Stimulated activated CD8-positive, alpha-beta memory T cell treated with anti-CD3 and anti-CD28 coated beads, Interleukin-4, amount 100 ng/mL, for 48 hours (primary cell): ENCODE data around the gene PPP1CC.

Experiments
- DNase-seq: peaks from one replicate; pipeline ENCODE4 v3.0.0-alpha.2; 2020

Gene PPP1CC

DNA sequence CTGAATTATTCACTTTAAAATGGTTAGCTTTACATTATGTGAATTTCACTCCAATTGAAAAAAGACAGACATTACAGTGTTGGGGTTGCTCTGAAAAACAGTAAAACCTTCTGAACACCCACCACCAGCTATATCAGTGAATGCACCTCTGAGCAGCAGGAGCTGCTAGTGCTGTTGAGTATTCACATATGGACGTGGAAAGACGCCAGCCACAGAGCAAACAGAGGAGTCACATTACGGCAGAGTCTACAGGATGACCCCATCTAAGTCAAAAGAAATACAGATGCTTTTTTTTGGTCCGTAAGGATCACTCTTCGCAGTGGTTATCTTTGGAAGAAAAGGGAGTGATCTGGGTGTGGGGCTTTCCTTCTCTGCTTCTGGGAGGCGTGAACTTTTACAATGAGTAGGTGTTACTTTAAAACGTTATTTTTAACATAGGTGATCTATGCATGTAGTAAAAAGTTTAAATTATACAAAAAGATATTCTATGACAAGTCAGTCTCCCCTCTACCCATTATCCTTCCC is 58.3 kb downstream of the PPP1CC start:
- no peak for DNase-seq

DNA sequence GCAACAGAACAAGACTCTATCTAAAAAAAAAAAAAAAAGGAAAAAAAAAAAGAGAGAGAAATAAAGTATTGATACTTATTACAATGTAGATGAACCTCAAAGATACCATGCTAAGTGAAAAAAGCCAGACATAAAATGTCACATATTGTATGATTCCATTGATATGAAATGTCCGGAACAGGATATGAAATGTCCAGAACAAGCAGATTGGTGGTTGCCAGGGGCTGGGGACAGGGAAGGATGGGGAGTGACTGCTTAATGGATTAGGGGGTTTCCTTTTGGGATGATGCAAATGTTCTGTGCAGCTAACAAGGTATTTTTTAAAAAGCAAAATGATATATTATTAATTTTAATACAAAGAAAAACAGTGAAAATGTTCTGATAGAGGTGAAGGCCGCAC is 58.8 kb downstream of the PPP1CC start:
- DNase-seq = no peak

DNA sequence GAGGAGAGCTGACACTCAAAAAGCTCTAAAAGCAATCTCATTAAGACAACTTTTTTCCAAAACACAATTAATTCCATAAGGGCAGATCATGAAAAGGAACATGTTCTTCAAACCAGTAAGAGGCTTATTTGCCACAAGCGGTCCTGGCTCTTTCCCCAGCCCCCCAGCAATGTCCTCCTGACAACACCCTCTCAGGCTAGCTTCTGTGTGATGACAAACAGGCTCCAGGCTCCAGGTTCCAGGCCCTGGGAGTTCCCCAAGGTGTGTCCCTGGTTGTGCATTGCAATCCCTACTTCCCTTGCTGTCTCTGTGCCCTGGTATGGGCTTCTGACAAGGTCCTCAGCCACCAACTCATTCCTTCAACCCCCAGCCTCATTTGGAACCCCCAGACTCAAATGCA is 62.7 kb downstream of the PPP1CC start:
- no peak for DNase-seq

DNA sequence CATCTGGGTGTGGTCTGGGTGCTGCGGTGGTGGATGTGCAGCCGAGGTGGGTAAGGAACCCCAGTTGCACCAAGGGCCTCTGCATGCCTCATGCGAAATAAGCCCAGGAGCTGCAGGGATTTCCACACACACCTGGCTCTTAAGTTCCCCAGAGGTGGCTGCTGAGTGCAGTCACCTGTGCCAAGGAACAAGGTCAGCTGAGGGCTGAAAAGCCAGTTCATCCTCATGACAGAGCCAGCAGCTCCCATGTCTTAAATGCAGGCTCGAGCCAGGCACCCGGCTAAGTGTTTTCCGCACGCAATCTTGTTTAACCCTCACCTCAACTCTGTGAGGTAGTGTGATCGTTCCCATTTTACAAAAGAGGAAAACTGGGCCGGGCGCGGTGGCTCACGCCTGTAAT is 63.5 kb downstream of the PPP1CC start:
- no peak for DNase-seq

DNA sequence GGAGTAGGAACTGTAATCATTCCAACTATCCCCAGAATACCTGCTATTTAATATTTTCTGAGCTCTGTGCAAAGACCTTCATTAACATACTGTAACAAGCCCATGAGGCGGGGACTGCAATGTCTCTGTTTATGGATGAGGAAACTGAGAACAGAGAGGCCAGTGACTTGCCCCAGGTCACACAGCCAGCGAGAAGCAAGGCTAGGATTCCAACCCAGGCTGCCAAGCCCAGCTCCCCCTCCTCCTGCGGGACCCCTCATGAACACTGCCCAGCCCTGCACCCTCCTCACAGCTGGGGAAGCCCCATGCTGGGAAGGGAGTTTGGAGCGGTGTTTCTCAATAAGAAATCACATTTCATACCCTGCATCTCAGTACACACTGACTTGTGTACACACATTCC is 64.7 kb downstream of the PPP1CC start:
- DNase-seq = no peak

DNA sequence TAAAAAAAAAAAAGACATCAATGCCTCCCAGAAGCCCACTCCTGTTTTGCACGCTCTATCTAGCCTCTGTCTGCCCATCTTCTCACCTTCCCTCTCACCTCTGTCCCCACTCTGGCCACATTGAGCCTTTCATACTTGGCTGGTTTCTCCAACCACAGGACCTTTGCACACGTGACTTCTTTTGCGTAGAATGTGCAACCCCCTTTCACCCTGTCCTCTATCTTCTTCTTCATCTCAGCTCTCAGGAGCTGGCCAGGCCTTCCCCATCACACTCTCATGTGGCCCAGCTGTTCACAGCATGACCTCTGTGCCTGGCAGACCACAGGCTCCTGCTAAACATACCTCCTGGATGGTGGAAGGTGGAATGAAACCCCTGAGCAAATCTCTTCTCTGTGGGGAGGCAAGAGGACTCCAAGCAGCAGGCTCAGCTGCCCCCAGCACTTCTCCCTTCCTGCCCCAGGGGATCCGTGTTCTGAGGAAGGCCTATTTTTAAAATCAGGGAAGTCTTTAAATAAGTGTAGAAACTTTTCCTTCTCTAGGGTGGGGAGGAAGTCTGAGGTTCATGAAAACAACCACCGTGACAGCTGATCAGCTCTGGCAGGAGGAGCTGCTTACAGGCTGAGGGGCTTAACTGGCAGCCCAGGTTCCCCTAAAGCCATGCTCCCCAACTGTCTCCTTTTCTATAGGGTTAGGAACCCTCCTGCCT is 65.3 kb downstream of the PPP1CC start:
- no peak for DNase-seq

DNA sequence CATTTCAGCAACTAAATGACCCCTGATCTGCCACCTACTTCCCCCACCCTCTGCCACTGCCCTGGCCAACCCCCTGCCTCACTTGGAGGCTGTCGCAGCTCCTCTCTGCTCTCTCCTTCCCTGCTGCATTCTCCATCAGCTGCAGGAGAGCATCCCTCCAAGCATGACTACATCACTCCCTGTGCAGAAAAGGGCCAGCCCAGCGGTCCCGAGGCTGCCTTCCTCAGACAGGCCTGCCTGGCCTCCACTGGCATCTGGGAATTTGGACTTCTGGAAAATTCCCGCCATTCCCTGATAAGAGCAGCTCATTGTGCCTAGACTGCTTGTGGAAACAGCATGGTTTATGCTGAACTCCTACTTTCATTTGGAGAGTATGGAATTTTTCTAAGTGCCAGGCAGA is 66.5 kb downstream of the PPP1CC start:
- DNase-seq = no peak

DNA sequence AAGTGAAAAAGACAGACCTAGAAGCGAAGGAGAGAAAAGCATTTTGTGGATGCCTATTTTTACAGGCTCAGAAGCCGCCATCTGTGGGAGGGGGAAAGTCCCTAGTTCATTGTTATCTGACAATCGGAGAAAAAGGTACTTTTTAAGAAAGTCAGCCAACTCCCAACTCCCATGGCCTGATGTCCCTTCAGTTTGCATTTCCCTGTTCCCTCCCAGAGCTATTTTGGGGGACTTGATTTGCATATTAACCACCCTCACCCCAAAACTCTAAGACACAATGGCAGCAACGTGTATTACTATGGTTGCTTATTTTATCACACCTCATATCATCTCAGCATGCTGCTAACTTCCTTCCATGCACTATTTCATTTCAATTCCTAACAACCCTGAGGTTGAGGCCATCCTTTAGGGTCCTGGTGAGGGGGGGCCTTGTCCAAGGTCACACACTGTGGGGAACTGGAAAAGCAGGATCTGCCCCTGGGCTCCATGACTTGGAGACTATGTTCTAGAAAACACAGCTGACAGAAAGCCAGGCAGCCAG is 72.5 kb downstream of the PPP1CC start:
- DNase-seq = peak; percentile 64
